Measurements from ENCODE around the gene JMJD8.

Gene JMJD8

GRCh38 chr16:726438-727290 is 42.5 kb upstream of the JMJD8 start, which contains the start of the genes CCDC78 and HAGHL:
Gene CCDC78, minus strand, starts transcription at chr16:726443. Its CDS starts 76 bp downstream, at chr16:726367.
Gene HAGHL, plus strand, starts transcription at chr16:727106. Its CDS starts 404 bp downstream, at chr16:727510.
- peak within 1 kb of the TSS; percentile 54 for H3K9ac ChIP-seq (ENCODE audit: low read depth, low read length)
- peak within 1 kb of the TSS; percentile 68 for H3K4me3 ChIP-seq (ENCODE audit: low read depth, low read length)
- H3K9me3 ChIP-seq (ENCODE audit: control insufficient read depth, insufficient read depth, low read length), result no peaks in the 10 kb centered on the region
- peaks cover 15% of the 10 kb centered on the region for H3K36me3 ChIP-seq (ENCODE audit: control insufficient read depth, insufficient read depth, low read length)
- H3K4me1 ChIP-seq (ENCODE audit: control insufficient read depth, insufficient read depth, low read length), result peaks cover 2% of the 10 kb centered on the region
- H3K27me3 ChIP-seq (ENCODE audit: control insufficient read depth, insufficient read depth, low read length), result peaks cover 8% of the 10 kb centered on the region

- Histone ChIP-seq H3K4me1 (ENCODE audit: control insufficient read depth, insufficient read depth, low read length) (peaks cover 2% of the 10 kb centered on the region), H3K36me3 (ENCODE audit: control insufficient read depth, insufficient read depth, low read length) (peaks cover 14% of the 10 kb centered on the region), H3K4me3 (ENCODE audit: low read depth, low read length) (peak overlapping the region; percentile 61), H3K27me3 (ENCODE audit: control insufficient read depth, insufficient read depth, low read length) (peaks cover 8% of the 10 kb centered on the region), H3K9ac (ENCODE audit: low read depth, low read length) (peak overlapping the region; percentile 54), H3K9me3 (ENCODE audit: control insufficient read depth, insufficient read depth, low read length) (no peaks in the 10 kb centered on the region)
These were observed 42.0 kb upstream of the JMJD8 start for GRCh38 chr16:726188-726437.

DNA sequence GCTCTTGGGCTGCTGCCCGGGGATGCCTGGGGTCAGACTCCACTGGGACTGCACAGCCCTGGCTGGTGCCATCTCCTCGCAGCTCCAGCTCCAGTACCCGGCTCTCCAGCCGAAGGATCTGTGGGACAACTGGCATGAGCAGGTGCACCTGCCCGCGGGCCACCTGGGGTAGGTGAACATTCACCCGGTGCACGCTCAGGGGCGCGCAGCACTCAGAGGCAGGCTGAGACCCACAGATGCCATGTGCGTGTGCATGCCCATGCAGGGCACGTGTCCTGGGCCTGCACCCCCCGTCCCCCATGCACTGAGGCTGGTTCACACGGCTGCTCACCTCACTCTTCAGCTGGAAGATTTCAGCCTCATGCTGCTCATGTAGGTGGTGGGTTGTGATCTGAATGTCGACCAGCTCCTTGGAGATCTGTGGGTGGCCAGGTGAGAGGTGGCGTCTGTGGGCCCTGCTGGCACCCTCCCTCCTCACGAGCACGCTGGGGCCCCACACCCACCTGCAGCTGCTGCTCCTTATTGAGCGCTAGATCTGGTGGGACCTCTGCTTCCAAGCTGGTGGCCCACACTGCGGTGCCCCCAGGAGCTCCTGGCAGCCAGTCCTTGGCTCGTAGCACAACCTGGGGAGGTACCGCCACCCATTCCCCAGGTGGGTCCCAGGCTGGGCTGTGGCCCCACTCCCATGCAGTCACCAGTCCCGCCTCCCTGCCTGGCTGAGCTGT is 41.5 kb upstream of the JMJD8 start:
- peak overlapping the region; percentile 61 for H3K4me3 ChIP-seq (ENCODE audit: low read depth, low read length)

DNA sequence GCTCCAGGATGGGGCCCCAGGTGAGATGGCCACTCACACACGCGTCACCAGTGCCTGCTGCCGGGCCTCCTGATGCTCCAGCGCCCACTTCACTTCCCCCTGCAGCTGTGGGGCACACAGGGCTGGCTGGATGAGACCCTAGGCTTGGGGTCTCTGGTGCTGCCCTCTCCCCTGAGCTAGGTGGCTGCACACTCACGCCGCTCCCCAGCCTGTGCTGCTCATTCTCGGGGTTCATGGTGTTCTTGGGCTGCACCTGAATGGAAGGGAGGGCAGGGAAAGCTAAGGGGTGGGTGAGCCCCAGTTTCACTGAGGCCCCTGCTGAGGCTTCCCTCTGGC is 40.9 kb upstream of the JMJD8 start:
- H3K9me3 ChIP-seq (ENCODE audit: control insufficient read depth, insufficient read depth, low read length), result no peaks in the 10 kb centered on the region
- H3K4me3 ChIP-seq (ENCODE audit: low read depth, low read length), result no peak overlapping the region
- H3K9ac ChIP-seq (ENCODE audit: low read depth, low read length), result no peak overlapping the region
- peaks cover 9% of the 10 kb centered on the region for H3K36me3 ChIP-seq (ENCODE audit: control insufficient read depth, insufficient read depth, low read length)
- peaks cover 8% of the 10 kb centered on the region for H3K27me3 ChIP-seq (ENCODE audit: control insufficient read depth, insufficient read depth, low read length)
- peaks cover 3% of the 10 kb centered on the region for H3K4me1 ChIP-seq (ENCODE audit: control insufficient read depth, insufficient read depth, low read length)

More for the DNA sequence above, 41.5 kb upstream of the JMJD8 start:
- H3K9me3 ChIP-seq (ENCODE audit: control insufficient read depth, insufficient read depth, low read length), result no peaks in the 10 kb centered on the region
- H3K36me3 ChIP-seq (ENCODE audit: control insufficient read depth, insufficient read depth, low read length), result peaks cover 11% of the 10 kb centered on the region
- peaks cover 2% of the 10 kb centered on the region for H3K4me1 ChIP-seq (ENCODE audit: control insufficient read depth, insufficient read depth, low read length)
- peaks cover 8% of the 10 kb centered on the region for H3K27me3 ChIP-seq (ENCODE audit: control insufficient read depth, insufficient read depth, low read length)
- no peak overlapping the region for H3K9ac ChIP-seq (ENCODE audit: low read depth, low read length)

GRCh38 chr16:724188-725040 is 40.3 kb upstream of the JMJD8 start:
- Histone ChIP-seq H3K4me1 (ENCODE audit: control insufficient read depth, insufficient read depth, low read length) (peaks cover 4% of the 10 kb centered on the region), H3K9me3 (ENCODE audit: control insufficient read depth, insufficient read depth, low read length) (no peaks in the 10 kb centered on the region), H3K4me3 (ENCODE audit: low read depth, low read length) (no peak overlapping the region), H3K27me3 (ENCODE audit: control insufficient read depth, insufficient read depth, low read length) (peaks cover 8% of the 10 kb centered on the region), H3K9ac (ENCODE audit: low read depth, low read length) (no peak overlapping the region), H3K36me3 (ENCODE audit: control insufficient read depth, insufficient read depth, low read length) (peaks cover 9% of the 10 kb centered on the region)

DNA sequence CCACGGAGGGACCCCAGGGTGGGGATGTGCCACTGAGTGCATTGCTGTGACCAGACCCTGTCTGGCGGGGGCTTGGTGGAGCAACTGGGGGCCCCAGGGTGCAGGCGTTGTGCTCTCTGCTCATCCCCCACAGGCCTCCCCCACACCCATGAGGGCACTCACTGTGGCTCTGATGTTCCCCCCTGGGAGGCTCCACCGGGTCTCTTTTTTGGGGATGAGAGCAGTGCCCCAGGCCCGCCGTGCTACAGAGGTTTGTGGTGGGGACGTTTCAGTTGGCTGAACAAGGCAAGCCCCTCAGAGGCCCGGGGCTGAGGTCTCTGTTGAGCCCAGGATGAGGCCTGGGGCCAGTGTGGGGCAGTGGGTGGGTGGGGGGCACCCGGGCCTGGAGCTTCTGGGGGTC is 39.6 kb upstream of the JMJD8 start:
- H3K4me1 ChIP-seq (ENCODE audit: control insufficient read depth, insufficient read depth, low read length), result peaks cover 4% of the 10 kb centered on the region
- no peak overlapping the region for H3K9ac ChIP-seq (ENCODE audit: low read depth, low read length)
- no peak overlapping the region for H3K4me3 ChIP-seq (ENCODE audit: low read depth, low read length)
- peaks cover 8% of the 10 kb centered on the region for H3K27me3 ChIP-seq (ENCODE audit: control insufficient read depth, insufficient read depth, low read length)
- no peaks in the 10 kb centered on the region for H3K9me3 ChIP-seq (ENCODE audit: control insufficient read depth, insufficient read depth, low read length)
- peaks cover 9% of the 10 kb centered on the region for H3K36me3 ChIP-seq (ENCODE audit: control insufficient read depth, insufficient read depth, low read length)

DNA sequence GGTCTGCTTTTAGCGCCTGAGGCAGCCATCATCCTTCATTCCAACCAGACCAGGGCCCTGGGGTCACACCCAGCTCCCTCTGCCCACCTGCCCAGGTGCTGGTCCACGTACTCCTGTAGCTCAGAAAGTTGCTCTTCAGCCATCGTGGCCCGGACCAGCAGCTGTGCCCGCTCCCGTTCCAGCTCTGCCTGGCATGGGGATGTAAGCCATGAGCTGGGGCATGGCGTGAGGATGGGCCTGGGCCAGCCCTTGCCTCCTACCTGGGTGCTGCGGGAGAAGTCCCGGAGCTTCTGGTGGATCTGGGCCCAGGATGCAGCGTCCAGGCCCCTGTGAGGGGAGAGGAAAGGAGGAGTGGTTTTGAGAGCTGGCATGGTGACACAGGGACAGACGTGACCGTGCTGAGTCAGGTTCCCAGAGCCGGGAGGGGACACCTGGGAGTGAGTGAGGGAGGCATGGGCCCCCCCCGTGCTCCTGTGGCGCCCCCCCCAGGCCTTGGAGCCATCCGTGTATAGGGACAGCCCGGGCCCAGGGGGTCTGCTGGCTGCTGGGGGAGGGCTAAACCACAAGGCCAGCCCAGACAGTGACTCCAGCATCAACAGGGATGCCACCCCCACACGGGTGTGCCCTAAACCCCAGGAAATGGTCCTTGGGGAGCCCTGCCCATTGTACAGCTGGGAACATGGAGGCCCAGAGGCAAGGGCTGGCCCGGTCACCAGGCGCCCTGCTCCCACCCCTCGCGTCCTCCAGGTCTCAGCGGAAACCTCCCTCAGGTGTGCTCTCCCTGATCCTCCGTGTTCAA is 38.9 kb upstream of the JMJD8 start:
- Histone ChIP-seq H3K36me3 (ENCODE audit: control insufficient read depth, insufficient read depth, low read length) (peaks cover 9% of the 10 kb centered on the region), H3K27me3 (ENCODE audit: control insufficient read depth, insufficient read depth, low read length) (peaks cover 8% of the 10 kb centered on the region), H3K4me1 (ENCODE audit: control insufficient read depth, insufficient read depth, low read length) (peaks cover 4% of the 10 kb centered on the region), H3K9ac (ENCODE audit: low read depth, low read length) (no peak overlapping the region), H3K4me3 (ENCODE audit: low read depth, low read length) (no peak overlapping the region), H3K9me3 (ENCODE audit: control insufficient read depth, insufficient read depth, low read length) (no peaks in the 10 kb centered on the region)

DNA sequence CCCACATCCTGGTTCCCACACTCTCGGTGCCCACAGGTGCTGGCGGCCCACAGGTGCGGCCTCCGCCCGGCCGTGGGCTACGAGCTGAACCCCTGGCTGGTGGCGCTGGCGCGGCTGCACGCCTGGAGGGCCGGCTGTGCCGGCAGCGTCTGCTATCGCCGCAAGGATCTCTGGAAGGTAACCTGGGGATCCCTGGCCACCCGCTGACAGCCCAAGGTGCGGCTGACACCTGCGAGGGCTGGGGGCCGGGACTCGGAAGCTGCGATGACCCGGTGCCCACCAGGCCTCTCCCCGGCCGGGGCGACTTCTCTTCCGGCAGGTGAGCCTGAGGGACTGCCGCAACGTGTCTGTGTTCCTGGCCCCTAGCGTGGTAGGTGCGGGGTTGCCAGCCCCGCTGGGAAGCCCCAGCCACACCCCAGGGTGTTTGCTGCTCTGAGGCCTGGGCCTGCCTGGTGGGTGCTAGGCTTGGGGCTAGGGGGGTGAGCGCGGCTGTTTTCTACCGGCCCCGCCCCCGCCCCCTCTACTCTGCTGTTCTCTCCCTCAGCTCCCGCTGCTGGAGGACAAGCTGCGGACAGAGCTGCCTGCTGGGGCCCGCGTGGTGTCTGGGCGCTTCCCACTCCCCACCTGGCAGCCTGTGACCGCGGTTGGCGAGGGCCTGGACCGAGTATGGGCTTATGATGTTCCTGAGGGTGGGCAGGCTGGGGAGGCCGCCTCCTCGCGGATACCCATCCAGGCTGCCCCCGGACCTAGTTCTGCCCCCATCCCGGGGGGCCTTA is 37.8 kb upstream of the JMJD8 start:
- Histone ChIP-seq H3K9ac (ENCODE audit: low read depth, low read length) (no peak overlapping the region), H3K9me3 (ENCODE audit: control insufficient read depth, insufficient read depth, low read length) (no peaks in the 10 kb centered on the region), H3K4me1 (ENCODE audit: control insufficient read depth, insufficient read depth, low read length) (peaks cover 4% of the 10 kb centered on the region), H3K4me3 (ENCODE audit: low read depth, low read length) (peak overlapping the region; percentile 43), H3K27me3 (ENCODE audit: control insufficient read depth, insufficient read depth, low read length) (peaks cover 8% of the 10 kb centered on the region), H3K36me3 (ENCODE audit: control insufficient read depth, insufficient read depth, low read length) (peaks cover 9% of the 10 kb centered on the region)

DNA sequence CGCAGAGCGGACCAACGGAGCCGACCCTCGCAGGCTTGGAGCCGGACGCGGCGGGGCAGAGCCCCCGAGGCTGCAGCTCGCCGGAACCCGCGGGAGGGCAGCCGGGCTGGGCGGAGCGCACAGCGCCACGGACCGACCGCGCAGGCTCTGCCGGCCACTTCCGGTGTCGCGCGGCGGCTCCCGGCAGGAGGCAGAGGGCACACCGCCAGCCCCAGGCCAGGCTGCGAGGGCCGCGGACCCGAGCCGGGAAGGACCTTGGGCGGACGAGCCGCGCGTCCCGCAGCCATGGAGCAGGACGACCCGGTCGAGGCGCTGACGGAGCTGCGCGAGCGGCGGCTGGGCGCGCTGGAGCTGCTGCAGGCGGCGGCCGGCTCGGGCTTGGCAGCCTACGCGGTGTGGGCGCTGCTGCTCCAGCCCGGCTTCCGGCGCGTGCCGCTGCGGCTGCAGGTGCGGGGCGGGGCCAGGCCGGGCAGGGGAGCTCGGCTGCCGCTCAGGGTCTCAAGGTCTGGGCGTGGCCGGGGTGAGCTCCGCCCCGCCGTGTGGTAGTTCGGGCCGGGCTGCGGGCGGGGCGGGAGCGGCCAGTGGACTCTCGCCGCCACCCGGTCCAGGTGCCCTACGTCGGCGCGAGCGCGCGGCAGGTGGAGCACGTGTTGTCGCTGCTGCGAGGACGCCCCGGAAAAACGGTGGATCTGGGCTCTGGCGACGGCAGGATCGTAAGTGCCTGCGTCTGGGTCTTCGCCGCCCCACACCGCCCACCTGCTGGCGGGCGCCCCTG is 37.0 kb upstream of the JMJD8 start, which contains the start of gene ANTKMT:
Gene ANTKMT, plus strand, starts transcription at position 157 of the 775 bp plus-strand sequence. Its CDS starts 129 bp downstream, at position 286.
- Histone ChIP-seq H3K36me3 (ENCODE audit: control insufficient read depth, insufficient read depth, low read length) (peaks cover 9% of the 10 kb centered on the region), H3K27me3 (ENCODE audit: control insufficient read depth, insufficient read depth, low read length) (peaks cover 13% of the 10 kb centered on the region), H3K9me3 (ENCODE audit: control insufficient read depth, insufficient read depth, low read length) (no peaks in the 10 kb centered on the region), H3K4me1 (ENCODE audit: control insufficient read depth, insufficient read depth, low read length) (peaks cover 2% of the 10 kb centered on the region), H3K4me3 (ENCODE audit: low read depth, low read length) (peak within 1 kb of the TSS; percentile 76), H3K9ac (ENCODE audit: low read depth, low read length) (peak within 1 kb of the TSS; percentile 91)

DNA sequence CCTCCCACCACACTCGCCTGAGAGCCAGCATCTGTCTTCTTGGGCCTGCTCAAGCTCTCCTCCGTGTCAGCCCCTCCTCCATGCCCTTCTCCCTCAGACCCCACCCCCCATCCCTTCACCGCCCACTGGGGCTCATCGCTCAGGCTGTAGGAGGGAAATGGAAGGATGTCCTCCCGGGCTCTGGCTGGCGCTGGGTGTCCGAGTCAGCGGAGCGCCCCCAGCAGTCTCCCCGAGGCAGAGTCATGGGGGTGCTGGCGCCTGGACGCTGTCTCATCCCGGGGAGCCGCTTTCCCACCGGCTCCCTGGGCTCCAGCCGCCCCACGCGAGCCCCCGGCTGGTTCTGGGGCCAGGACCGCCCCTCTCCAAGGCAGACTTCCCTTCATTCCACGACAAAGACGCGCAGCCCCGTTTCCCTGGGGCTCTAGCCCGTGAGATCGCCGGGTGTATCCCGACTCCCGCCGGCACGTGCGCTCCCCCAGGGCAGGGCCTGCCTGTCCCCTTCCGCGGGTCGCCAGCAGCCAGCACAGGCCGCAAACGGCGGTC is 36.4 kb upstream of the JMJD8 start:
- Histone ChIP-seq H3K4me1 (ENCODE audit: control insufficient read depth, insufficient read depth, low read length) (peaks cover 4% of the 10 kb centered on the region), H3K4me3 (ENCODE audit: low read depth, low read length) (peak overlapping the region; percentile 76), H3K9ac (ENCODE audit: low read depth, low read length) (peak overlapping the region; percentile 91), H3K36me3 (ENCODE audit: control insufficient read depth, insufficient read depth, low read length) (peaks cover 9% of the 10 kb centered on the region), H3K27me3 (ENCODE audit: control insufficient read depth, insufficient read depth, low read length) (peaks cover 9% of the 10 kb centered on the region), H3K9me3 (ENCODE audit: control insufficient read depth, insufficient read depth, low read length) (no peaks in the 10 kb centered on the region)
